H1 (cell line): ENCODE results near the gene ANP32D. TPM values are rescaled to one million over a fixed set of nuclear protein-coding genes. Genes with fewer than 3 reads are reported as not detected.

Experiments
- CTCF ChIA-PET: fragments of 300-600 bp; sonication (Branson Sonifier 250); formaldehyde crosslinking; loops from one replicate; lab custom pipeline; 2021; ENCODE audit not compliant: partially characterized antibody; lab: Charles Lee
- POLR2A ChIA-PET: fragments of 300-600 bp; sonication (Branson Sonifier 250); formaldehyde crosslinking; loops from one replicate; lab custom pipeline; 2021; ENCODE audit warnings: inconsistent platforms; ENCODE audit not compliant: partially characterized antibody; lab: Charles Lee
- DNase-seq, 2 experiments: peaks; one replicate each; pipeline versions ENCODE4 v3.0.0 to v3.0.0-alpha.2; 2010 to 2022; ENCODE audit warnings: low spot score in 2 of 2, low read depth in 1 of 2, mixed read lengths in 1 of 2
- FAIRE-seq: peaks from 2 replicates; lab custom pipeline; 2011; peaks lifted over from hg19 to GRCh38; lab: Jason Lieb, UNC
- H2AFZ ChIP-seq: 2 replicates; pipeline ENCODE4 v1.8.1; 2012; ENCODE audit warnings: low read length, inconsistent platforms
- H2AK5ac ChIP-seq: 2 replicates; pipeline ENCODE4 v1.6.1; 2013; ENCODE audit warnings: low read depth, low read length
- H2BK120ac ChIP-seq: replicated peaks from 2 replicates; pipeline ENCODE3; 2013; ENCODE audit warnings: low read depth, low read length, inconsistent platforms
- H2BK12ac ChIP-seq: 2 replicates; pipeline ENCODE4 v1.6.1; 2013; ENCODE audit warnings: low read depth, low read length
- H2BK15ac ChIP-seq: 2 replicates; pipeline ENCODE4 v1.6.1; 2013; ENCODE audit warnings: low read length
- H2BK20ac ChIP-seq: 2 replicates; pipeline ENCODE4 v1.6.1; 2013; ENCODE audit warnings: low read length
- H2BK5ac ChIP-seq: 2 replicates; pipeline ENCODE4 v1.6.1; 2013; ENCODE audit warnings: low read depth, low read length
- H3K14ac ChIP-seq: 2 replicates; pipeline ENCODE4 v1.6.1; 2013; ENCODE audit warnings: inconsistent platforms; ENCODE audit not compliant: insufficient read length
- H3K18ac ChIP-seq: 2 replicates; pipeline ENCODE4 v1.6.1; 2013; ENCODE audit warnings: low read length; ENCODE audit errors: extremely low read depth
- H3K23ac ChIP-seq: 2 replicates; pipeline ENCODE4 v1.6.1; 2013; ENCODE audit warnings: inconsistent platforms; ENCODE audit not compliant: insufficient read length
- H3K23me2 ChIP-seq: 2 replicates; pipeline ENCODE4 v1.6.1; 2013; ENCODE audit warnings: low read depth, low read length
- H3K27ac ChIP-seq: 2 replicates; pipeline ENCODE4 v1.6.1; 2011; ENCODE audit warnings: low read depth, low read length, inconsistent platforms
- H3K27me3 ChIP-seq, 4 experiments: replicated peaks in 1 of 4; 1 replicate in 1 of 4; 2 replicates in 3 of 4; pipeline versions ENCODE4 v1.6.1 to v1.8.1; 2011 to 2013; ENCODE audit warnings: low read length in 3 of 4, mild to moderate bottlenecking in 3 of 4, inconsistent platforms in 2 of 4, mixed read lengths in 2 of 4, moderate library complexity in 1 of 4; ENCODE audit not compliant: control insufficient read depth in 3 of 4, insufficient read depth in 3 of 4; ENCODE audit errors: extremely low read depth in 1 of 4
- H3K36me3 ChIP-seq, 4 experiments: 2 replicates each; pipeline versions ENCODE4 v1.6.1 to v1.8.1; 2011 to 2013; ENCODE audit warnings: mild to moderate bottlenecking in 4 of 4, low read length in 3 of 4, moderate library complexity in 2 of 4, control low read depth in 1 of 4, inconsistent platforms in 1 of 4; ENCODE audit not compliant: insufficient read depth in 4 of 4, control insufficient read depth in 2 of 4
- H3K4ac ChIP-seq: replicated peaks from 2 replicates; pipeline ENCODE3; 2013; ENCODE audit warnings: low read length, low read depth, mixed read lengths, inconsistent platforms; ENCODE audit not compliant: insufficient read length
- H3K4me1 ChIP-seq, 4 experiments: replicated peaks in 1 of 4; 1 replicate in 1 of 4; 2 replicates in 3 of 4; pipeline versions ENCODE4 v1.6.1 to v1.8.1; 2011 to 2013; ENCODE audit warnings: low read length in 3 of 4, inconsistent platforms in 2 of 4, mixed read lengths in 1 of 4; ENCODE audit not compliant: insufficient read depth in 4 of 4, control insufficient read depth in 3 of 4
- H3K4me2 ChIP-seq, 2 experiments: 2 replicates each; pipeline versions ENCODE4 v1.6.1 to v1.8.1; 2011 to 2013; ENCODE audit warnings: low read depth in 2 of 2, low read length in 2 of 2, control low read depth in 1 of 2, inconsistent platforms in 1 of 2, mild to moderate bottlenecking in 1 of 2; ENCODE audit not compliant: insufficient read depth in 1 of 2
- H3K4me3 ChIP-seq, 4 experiments: fragments of 200-600, 300-600 bp in 1 of 4; sonication (generic), shearing (Covaris generic), sonication (Bioruptor Twin) in 1 of 4; 2 replicates each; pipeline versions ENCODE4 v1.5.1 to v1.8.1; 2011 to 2016; ENCODE audit warnings: low read length in 4 of 4, low read depth in 3 of 4, control low read depth in 2 of 4, inconsistent platforms in 2 of 4, mild to moderate bottlenecking in 2 of 4, mixed read lengths in 1 of 4, moderate library complexity in 1 of 4; ENCODE audit not compliant: insufficient read depth in 2 of 4; ENCODE audit errors: extremely low read depth in 1 of 4
- H3K56ac ChIP-seq: replicated peaks from 2 replicates; pipeline ENCODE3; 2013; ENCODE audit warnings: low read depth, mild to moderate bottlenecking, mixed read lengths, low read length, inconsistent platforms; ENCODE audit not compliant: insufficient read length
- H3K79me1 ChIP-seq: 2 replicates; pipeline ENCODE4 v1.6.1; 2013; ENCODE audit warnings: low read depth, low read length, control low read depth
- H3K79me2 ChIP-seq, 2 experiments: 2 replicates each; pipeline versions ENCODE4 v1.6.1 to v1.8.1; 2012 to 2013; ENCODE audit warnings: low read length in 2 of 2, mild to moderate bottlenecking in 2 of 2, inconsistent platforms in 1 of 2; ENCODE audit not compliant: insufficient read depth in 2 of 2, control insufficient read depth in 1 of 2
- H3K9ac ChIP-seq, 4 experiments: replicated peaks in 1 of 4; 1 replicate in 1 of 4; 2 replicates in 3 of 4; pipeline versions ENCODE4 v1.6.1 to v1.8.1; 2011 to 2013; ENCODE audit warnings: low read depth in 3 of 4, low read length in 3 of 4, control low read depth in 2 of 4, mild to moderate bottlenecking in 2 of 4, moderate library complexity in 2 of 4, inconsistent platforms in 1 of 4; ENCODE audit errors: extremely low read depth in 1 of 4
- H3K9me3 ChIP-seq, 2 experiments: 2 replicates each; pipeline versions ENCODE4 v1.6.1 to v1.8.1; 2012 to 2013; ENCODE audit warnings: mild to moderate bottlenecking in 2 of 2, moderate library complexity in 2 of 2, control low read depth in 1 of 2, inconsistent platforms in 1 of 2, low read depth in 1 of 2, low read length in 1 of 2, mixed read lengths in 1 of 2; ENCODE audit not compliant: insufficient read depth in 2 of 2
- H4K20me1 ChIP-seq, 2 experiments: replicated peaks in 1 of 2; 2 replicates each; pipeline versions ENCODE3 to v1.8.1; 2011 to 2013; ENCODE audit warnings: inconsistent platforms in 2 of 2, low read length in 2 of 2, mild to moderate bottlenecking in 1 of 2; ENCODE audit not compliant: insufficient read depth in 2 of 2, control insufficient read depth in 1 of 2
- H4K5ac ChIP-seq: 2 replicates; pipeline ENCODE4 v1.6.1; 2013; ENCODE audit warnings: low read length, low read depth, mixed read lengths, inconsistent platforms; ENCODE audit not compliant: insufficient read length
- H4K8ac ChIP-seq: 2 replicates; pipeline ENCODE4 v1.8.0; 2013; ENCODE audit warnings: mild to moderate bottlenecking, moderate library complexity, low read length, inconsistent platforms; ENCODE audit not compliant: insufficient read depth; ENCODE audit errors: extremely low read depth
- H4K91ac ChIP-seq: replicated peaks from 2 replicates; pipeline ENCODE3; 2013; ENCODE audit warnings: low read length, mixed read lengths, inconsistent platforms; ENCODE audit not compliant: insufficient read length
- ASH2L ChIP-seq: fragments of 200-600, 300-600 bp; sonication (generic); IDR thresholded peaks from one replicate; pipeline ENCODE4 v1.7.1; 2017; ENCODE audit warnings: low read length
- GTF2F1 ChIP-seq: IDR thresholded peaks from 2 replicates; pipeline ENCODE4 v1.6.1; 2012; ENCODE audit warnings: low read depth, low read length, improper control_type of control experiment, borderline replicate concordance
- JUN ChIP-seq: IDR thresholded peaks from 2 replicates; pipeline ENCODE4 v1.6.1; 2011; ENCODE audit warnings: low read depth, mild to moderate bottlenecking, improper control_type of control experiment, low read length
- NRF1 ChIP-seq: IDR thresholded peaks from 2 replicates; pipeline ENCODE4 v1.6.1; 2011; ENCODE audit warnings: mild to moderate bottlenecking, low read depth, low read length, improper control_type of control experiment
- POLR2AphosphoS5 ChIP-seq: IDR thresholded peaks from 2 replicates; pipeline ENCODE4 v1.6.1; 2011; ENCODE audit warnings: low read depth, low read length
- SIN3A ChIP-seq, 2 experiments: IDR thresholded peaks in 1 of 2; conservative IDR thresholded peaks in 1 of 2; 2 replicates each; pipeline ENCODE4 v1.6.1; 2011 to 2012; ENCODE audit warnings: low read length in 2 of 2, improper control_type of control experiment in 1 of 2, low read depth in 1 of 2, mild to moderate bottlenecking in 1 of 2
- SP1 ChIP-seq: IDR thresholded peaks from 2 replicates; pipeline ENCODE4 v1.6.1; 2011; ENCODE audit warnings: low read depth, low read length
- SP2 ChIP-seq: IDR thresholded peaks from 2 replicates; pipeline ENCODE4 v1.6.1; 2012; ENCODE audit warnings: mild to moderate bottlenecking, low read length, inconsistent platforms
- SUZ12 ChIP-seq: fragments of 200-600 bp; sonication (generic); IDR thresholded peaks from 2 replicates; pipeline ENCODE4 v1.6.1; 2012; ENCODE audit warnings: mild to moderate bottlenecking, inconsistent platforms, low read length, moderate library complexity, mixed read lengths
- WGBS, 2 experiments: shearing (Covaris generic) in 1 of 2; methylation state at CpG; one replicate each; pipeline versions ENCODE4 v1.1.6 to v1.1.7; 2013 to 2015; ENCODE audit warnings: low lambda C conversion rate in 2 of 2, mixed read lengths in 2 of 2, inconsistent platforms in 1 of 2, low coverage in 1 of 2, missing lambda C conversion rate in 1 of 2; ENCODE audit not compliant: insufficient replicate concordance in 2 of 2, insufficient coverage in 1 of 2, insufficient read length in 1 of 2; ENCODE audit errors: extremely low coverage in 1 of 2, missing lambda C conversion rate in 1 of 2; 5-methylcytosine and 5-hydroxymethylcytosine counted together
- polyA plus RNA-seq, 7 experiments: library from polyadenylated mRNA; depleted of rRNA in 3 of 7; stranded (reverse) in 5 of 7; unstranded in 2 of 7; fragments of >200 nt in 5 of 7; fragments of 200-250 nt in 2 of 7; gene quantifications; 1 replicate in 5 of 7; 2 replicates in 1 of 7; 4 replicates in 1 of 7; pipeline versions ENCODE4 v1.2.1 to v1.2.3, GENCODE V29; 2011 to 2013; ENCODE audit warnings: missing spikeins in 2 of 7, mixed read lengths in 2 of 7
- total RNA-seq: library from RNA; stranded (reverse); fragmentation: NEBNext Ultra II Directional; extraction: Animal tissue kit (Norgen Biotek cat#: 25700); gene quantifications from 2 replicates; pipeline ENCODE4 v1.2.1, GENCODE V29; 2021

The ANP32D gene
- total and polyA plus RNA-seq, 2 of the 8 experiments (the other 6 are each of a cell fraction or from before 2014, with no cell fraction given) = not detected

DNA sequence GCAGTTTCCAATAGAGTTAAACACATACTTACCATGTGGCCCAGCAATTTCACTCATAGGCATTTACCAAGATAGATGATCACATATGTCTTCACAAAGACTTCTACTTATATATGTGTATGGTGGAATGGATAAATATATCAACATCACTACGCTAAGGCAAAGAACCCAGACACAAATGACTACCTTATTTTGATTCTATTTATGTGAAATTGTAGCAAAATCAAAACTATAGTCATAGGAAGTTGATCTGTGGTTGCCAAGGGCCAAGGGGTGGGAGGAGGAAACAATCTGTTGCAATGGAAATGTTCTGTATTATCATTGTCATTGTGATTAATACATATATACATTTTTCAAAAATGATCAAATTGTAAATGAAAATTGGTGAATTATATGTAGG, 47.7 kb upstream of the ANP32D start:
- H3K79me1 ChIP-seq = no peaks in the 10 kb centered on the region
- no peaks in the 10 kb centered on the region for H3K79me2 ChIP-seq
- CTCF ChIA-PET = interaction anchor here (0.7 kb wide), 1 partner anchor 193 kb away, joined by 3 read pairs; no protein-coding TSS in a partner anchor
- no peak overlapping the region for H3K18ac ChIP-seq
- no peak overlapping the region for H4K91ac ChIP-seq
- no peak overlapping the region for H2AK5ac ChIP-seq
- no peak overlapping the region for H3K14ac ChIP-seq
- H2BK120ac ChIP-seq = no peak overlapping the region
- H3K9ac ChIP-seq = no peak overlapping the region
- no peak overlapping the region for H3K4me3 ChIP-seq
- no peak overlapping the region for H3K23ac ChIP-seq
- no peak overlapping the region for H4K8ac ChIP-seq
- POLR2A ChIA-PET = no interaction called here
- H3K27me3 ChIP-seq = peaks cover 0 to 3% (median 0%) of the 10 kb centered on the region in 4 experiments; a peak in 2 of 7 replicates
- H3K56ac ChIP-seq = no peak overlapping the region
- peaks cover 0 to 4% of the 10 kb centered on the region in 2 experiments; a peak in 1 of 4 replicates for H3K9me3 ChIP-seq
- DNase-seq (no peak), FAIRE-seq (no peak)
- H4K5ac ChIP-seq = no peak overlapping the region
- H2AFZ ChIP-seq = no peak overlapping the region
- no peak overlapping the region for H2BK12ac ChIP-seq
- no peak overlapping the region for H2BK5ac ChIP-seq
- H3K4me1 ChIP-seq = no peaks in the 10 kb centered on the region; a peak in 1 of 7 replicates
- 74% methylated on average over 1 of the region's 1 CpG; no CpG with 5 or more reads in 1 of the 2 experiments for WGBS, 2 experiments
- H2BK15ac ChIP-seq = no peak overlapping the region
- no peaks in the 10 kb centered on the region for H3K36me3 ChIP-seq
- H2BK20ac ChIP-seq = no peak overlapping the region
- no peaks in the 10 kb centered on the region for H4K20me1 ChIP-seq
- no peak overlapping the region for H3K27ac ChIP-seq
- no peak overlapping the region for H3K4ac ChIP-seq
- TF ChIP-seq ASH2L (no peak), SIN3A (conservative IDR thresholded peaks at IDR 0.05 in 1 of 2, IDR thresholded peaks at IDR 0.05 in 1 of 2; ENCODE audit: low read depth in 1 of 2, low read length in 2 of 2) (no peak), GTF2F1 (no peak), SP2 (no peak), NRF1 (no peak), POLR2AphosphoS5 (no peak), JUN (no peak), SUZ12 (no peak), SP1 (no peak)
- H3K4me2 ChIP-seq = no peak overlapping the region
- no peaks in the 10 kb centered on the region for H3K23me2 ChIP-seq
